K562 (cell line): ENCODE measurements around the gene CYRIA. TPM values are rescaled to one million over a fixed set of nuclear protein-coding genes. Genes with fewer than 3 reads are reported as not detected.

Experiments used
- ATAC-seq: fragments of 200-7000 bp; cut with Tn5 transposase; 3 replicates; pipeline ENCODE4 v1.9.1; 2020; ENCODE audit warnings: moderate library complexity
- BruUV-seq: library from RNA; stranded (reverse); fragments of 400-500 nt; replicated peaks from 2 replicates; lab custom pipeline; 2021; lab: Mats Ljungman, UMichigan
- CTCF ChIA-PET: fragments of 300-600 bp; formaldehyde crosslinking; extraction: SDS; loops from one replicate; lab custom pipeline; 2021; ENCODE audit warnings: low intra/inter-chr PET ratio; lab: Yijun Ruan, JAX
- POLR2A ChIA-PET: fragments of 300-600, 350-650 bp; sonication (Branson Sonifier 250); formaldehyde crosslinking; extraction: SDS; loops from one replicate; lab custom pipeline; 2021; ENCODE audit warnings: antibody characterized with exemption, inconsistent platforms; lab: Yijun Ruan, JAX
- DNase-seq, 4 experiments: peaks; one replicate each; pipeline versions ENCODE4 v3.0.0 to v3.0.0-alpha.2; 2011 to 2018; ENCODE audit warnings: low spot score in 3 of 4, mixed read lengths in 3 of 4; ENCODE audit errors: extremely low read depth in 1 of 4
- FAIRE-seq: peaks from 2 replicates; lab custom pipeline; 2011; peaks lifted over from hg19 to GRCh38; lab: Jason Lieb, UNC
- H2AFZ ChIP-seq: 2 replicates; pipeline ENCODE4 v1.6.0; 2011; ENCODE audit warnings: low read depth, low read length, control low read depth, inconsistent platforms
- H3K27ac ChIP-seq: fragments of 200-600 bp; 3 replicates; pipeline ENCODE4 v1.8.0; 2011; ENCODE audit warnings: low read depth, mild to moderate bottlenecking, control low read depth, inconsistent platforms, low read length, moderate library complexity, mixed read lengths; ENCODE audit errors: extremely low read depth
- H3K27me3 ChIP-seq, 2 experiments: fragments of 300-600 bp in 1 of 2; 2 replicates in 1 of 2; 3 replicates in 1 of 2; pipeline versions ENCODE4 v1.6.0 to v1.8.0; 2011; ENCODE audit warnings: inconsistent platforms in 2 of 2, low read length in 2 of 2, mild to moderate bottlenecking in 1 of 2, mixed read lengths in 1 of 2, moderate library complexity in 1 of 2; ENCODE audit not compliant: control insufficient read depth in 2 of 2, insufficient read depth in 2 of 2
- H3K36me3 ChIP-seq: fragments of 300-600 bp; 3 replicates; pipeline ENCODE4 v1.8.0; 2011; ENCODE audit warnings: mild to moderate bottlenecking, low read length, inconsistent platforms; ENCODE audit not compliant: control insufficient read depth, insufficient read depth
- H3K4me1 ChIP-seq, 2 experiments: fragments of 200-600 bp in 1 of 2; replicated peaks in 1 of 2; 2 replicates in 1 of 2; 3 replicates in 1 of 2; pipeline versions ENCODE4 v1.5.1 to v1.8.0; 2011; ENCODE audit warnings: inconsistent platforms in 2 of 2, low read length in 2 of 2, mild to moderate bottlenecking in 1 of 2, mixed read lengths in 1 of 2, moderate library complexity in 1 of 2; ENCODE audit not compliant: control insufficient read depth in 2 of 2, insufficient read depth in 2 of 2
- H3K4me2 ChIP-seq: 2 replicates; pipeline ENCODE4 v1.6.1; 2011; ENCODE audit warnings: low read length, control low read depth, inconsistent platforms, mixed read lengths; ENCODE audit not compliant: insufficient read depth
- H3K4me3 ChIP-seq: fragments of 200-600 bp; sonication (generic), shearing (Covaris generic); 2 replicates; pipeline ENCODE4 v1.5.1; 2016; ENCODE audit warnings: control low read depth, inconsistent platforms
- H3K79me2 ChIP-seq: fragments of 200-600 bp; 3 replicates; pipeline ENCODE4 v1.8.0; 2011; ENCODE audit warnings: low read length, inconsistent platforms; ENCODE audit not compliant: control insufficient read depth, insufficient read depth
- H3K9ac ChIP-seq, 2 experiments: 2 replicates each; pipeline versions ENCODE4 v1.6.0 to v1.6.1; 2011; ENCODE audit warnings: low read depth in 2 of 2, low read length in 2 of 2, control low read depth in 1 of 2, inconsistent platforms in 1 of 2, mild to moderate bottlenecking in 1 of 2, mixed read lengths in 1 of 2; ENCODE audit not compliant: insufficient read depth in 1 of 2
- H3K9me1 ChIP-seq: one replicate; pipeline ENCODE4 v1.6.0; 2011; ENCODE audit warnings: inconsistent platforms, mild to moderate bottlenecking, low read length, moderate library complexity; ENCODE audit not compliant: control insufficient read depth, insufficient read depth
- H3K9me3 ChIP-seq: replicated peaks from 2 replicates; pipeline ENCODE4 v1.5.1; 2011; ENCODE audit warnings: low read depth, low read length, inconsistent platforms; ENCODE audit not compliant: control insufficient read depth, insufficient read depth
- H4K20me1 ChIP-seq: replicated peaks from 2 replicates; pipeline ENCODE4 v1.6.1; 2011; ENCODE audit warnings: low read length, inconsistent platforms, mixed read lengths; ENCODE audit not compliant: control insufficient read depth, insufficient read depth
- CHCHD3 ChIP-seq: fragments of 250-450 bp; sonication (Bioruptor Pico); IDR thresholded peaks from 2 replicates; pipeline ENCODE4 v2.1.2; 2022; ENCODE audit warnings: mild to moderate bottlenecking
- CTBP1 ChIP-seq: fragments of 450-650 bp; IDR thresholded peaks from 2 replicates; pipeline ENCODE4 v1.6.1; 2016; ENCODE audit warnings: borderline replicate concordance
- CTCF ChIP-seq, 3 experiments: IDR thresholded peaks in 2 of 3; conservative IDR thresholded peaks in 1 of 3; 2 replicates each; pipeline ENCODE4 v1.5.1; 2011 to 2012; ENCODE audit warnings: low read length in 3 of 3, mild to moderate bottlenecking in 3 of 3, control low read depth in 2 of 3, improper control_type of control experiment in 1 of 3, inconsistent platforms in 1 of 3, low read depth in 1 of 3, mixed read lengths in 1 of 3, moderate library complexity in 1 of 3; ENCODE audit not compliant: insufficient read depth in 2 of 3
- FOSL1 ChIP-seq: fragments of 200-800 bp; sonication (Bioruptor generic); conservative IDR thresholded peaks from 2 replicates; pipeline ENCODE4 v1.6.1; 2016; ENCODE audit warnings: missing genetic modification characterization, missing compliant biosample characterization
- HBP1 ChIP-seq: fragments of 450-650 bp; formaldehyde crosslinking; IDR thresholded peaks from 2 replicates; pipeline ENCODE4 v1.4.0; 2022; ENCODE audit warnings: missing genetic modification characterization
- JUND ChIP-seq, 2 experiments: IDR thresholded peaks; 2 replicates in 1 of 2; 3 replicates in 1 of 2; pipeline ENCODE4 v1.6.1; 2011; ENCODE audit warnings: borderline replicate concordance in 2 of 2, low read depth in 2 of 2, low read length in 2 of 2, improper control_type of control experiment in 1 of 2, missing biosample characterization in 1 of 2, missing genetic modification characterization in 1 of 2, missing genetic modification reagents in 1 of 2
- RAD21 ChIP-seq, 2 experiments: fragments of 250-450 bp in 1 of 2; fragments of 450-650 bp in 1 of 2; sonication (Bioruptor Pico) in 1 of 2; formaldehyde crosslinking in 1 of 2; IDR thresholded peaks in 1 of 2; conservative IDR thresholded peaks in 1 of 2; 2 replicates each; pipeline versions ENCODE4 v1.4.0 to v1.8.0; 2020 to 2022; ENCODE audit warnings: mild to moderate bottlenecking in 2 of 2, moderate library complexity in 1 of 2
- XRCC4 ChIP-seq: IDR thresholded peaks from one replicate; pipeline ENCODE4 v1.6.1; 2011; ENCODE audit not compliant: insufficient read depth, insufficient read length; ENCODE audit errors: extremely low read depth
- ZNF143 ChIP-seq: sonication (generic); formaldehyde crosslinking; IDR thresholded peaks from 2 replicates; pipeline ENCODE4 v1.9.0; 2022; ENCODE audit warnings: mild to moderate bottlenecking, missing genetic modification reagents
- ZNF282 ChIP-seq: sonication (generic); formaldehyde crosslinking; IDR thresholded peaks from 2 replicates; pipeline ENCODE4 v1.8.1; 2023; ENCODE audit warnings: missing genetic modification reagents
- ZNF316 ChIP-seq: fragments of 450-650 bp; IDR thresholded peaks from 2 replicates; pipeline ENCODE4 v1.6.1; 2016
- ZNF511 ChIP-seq: sonication (generic); formaldehyde crosslinking; IDR thresholded peaks from 2 replicates; pipeline ENCODE4 v1.8.0; 2022; ENCODE audit warnings: mild to moderate bottlenecking, missing genetic modification reagents
- ZNF717 ChIP-seq: fragments of 250-450 bp; sonication (Bioruptor Pico); IDR thresholded peaks from 2 replicates; pipeline ENCODE4 v1.5.0; 2021
- ZNF830 ChIP-seq: fragments of 250-450 bp; sonication (Bioruptor Pico); IDR thresholded peaks from 2 replicates; pipeline ENCODE4 v1.5.0; 2021; ENCODE audit warnings: mild to moderate bottlenecking
- WGBS: fragments of 100-300 bp; shearing (Covaris generic); methylation state at CpG from one replicate; pipeline ENCODE4 v1.1.6; 2016; ENCODE audit warnings: low coverage, mixed read lengths; ENCODE audit not compliant: insufficient coverage; ENCODE audit errors: missing lambda C conversion rate; 5-methylcytosine and 5-hydroxymethylcytosine counted together
- in situ Hi-C: fragments of 300-500 bp; cut with MboI; formaldehyde crosslinking; loops from 4 replicates; pipeline ENCODE4 v1.15.0; 2018; ENCODE audit warnings: inconsistent platforms, mixed read lengths
- intact Hi-C: fragments of 100-400 bp; cut with micrococcal nuclease; formaldehyde crosslinking; loops from 2 replicates; pipeline ENCODE4 v1.14.2; 2022
- polyA plus RNA-seq, 8 experiments: library from polyadenylated mRNA; depleted of rRNA in 4 of 8; stranded (reverse) in 5 of 8; unstranded in 3 of 8; fragments of >200 nt; fragmentation: Nextera tagmentation in 2 of 8; fragmentation: Illumina TruSeq in 1 of 8; extraction: Ambion mirVana in 2 of 8; extraction: Trizol in 1 of 8; gene quantifications; 2 replicates each; pipeline versions ENCODE4 v1.2.1 to v1.2.3, GENCODE V29; 2011 to 2014; ENCODE audit warnings: inconsistent platforms in 1 of 8, missing spikeins in 1 of 8
- total RNA-seq, 7 experiments: library from RNA; depleted of rRNA in 6 of 7; stranded (reverse); fragments of >200 nt in 6 of 7; fragmentation: Illumina TruSeq in 2 of 7; extraction: Trizol in 2 of 7; gene quantifications; 2 replicates each; pipeline versions ENCODE4 v1.2.1 to v1.2.3, GENCODE V29; 2011 to 2021; ENCODE audit warnings: low replicate concordance in 1 of 7

The CYRIA gene
- total and polyA plus RNA-seq, 9 of the 15 experiments (the other 6 are each of a cell fraction or from before 2014, with no cell fraction given): 0.84 to 5.6 (median 3.0) TPM

- TF ChIP-seq HBP1 (CRISPR knock-in tag): no peak
- no peak for TF ChIP-seq ZNF511 (CRISPR knock-in tag)
- TF ChIP-seq CHCHD3 (CRISPR knock-in tag): no peak
Observed at GRCh38 chr2:16663121-16663905, 2.3 kb downstream of the CYRIA start (continued).

GRCh38 chr2:16661936-16662839, 3.4 kb downstream of the CYRIA start:
- no peak overlapping the region for H3K27ac ChIP-seq
- H3K27me3 ChIP-seq: peaks cover 0 to 17% of the 10 kb centered on the region in 2 experiments; a peak in 2 of 5 replicates
- POLR2A ChIA-PET: no interaction called here
- 16% methylated on average over 5 of the region's 5 CpGs for WGBS
- H3K9me3 ChIP-seq: no peaks in the 10 kb centered on the region
- no peaks in the 10 kb centered on the region for H3K79me2 ChIP-seq
- H3K9ac ChIP-seq: no peak overlapping the region
- intact Hi-C loops (loop anchor here (5.0 kb wide), 1 partner anchor 40 kb away; no protein-coding TSS in a partner anchor), in situ Hi-C loops (no loop called here)
- H2AFZ ChIP-seq: no peak overlapping the region
- peaks cover 16 to 26% of the 10 kb centered on the region in 2 experiments for H3K4me1 ChIP-seq
- H3K36me3 ChIP-seq: no peaks in the 10 kb centered on the region
- H3K4me3 ChIP-seq: no peak overlapping the region
- H3K9me1 ChIP-seq: no peaks in the 10 kb centered on the region
- no TSS peak for BruUV-seq
- FAIRE-seq: no peak
- no peak overlapping the region for H3K4me2 ChIP-seq
- ATAC-seq: peak; percentile 38
- CTCF ChIA-PET: no interaction called here
- no peaks in the 10 kb centered on the region for H4K20me1 ChIP-seq
- peak in 1 of 4 experiments; percentile 57 for DNase-seq
- TF ChIP-seq FOSL1 (tag) (peak; percentile 47), XRCC4 (no peak), JUND (IDR thresholded peaks at IDR 0.05; ENCODE audit: borderline replicate concordance, low read depth, low read length) (0 out of 2 replicates have a peak, but pooled peaks have one; percentile 30), JUND (tag; IDR thresholded peaks at IDR 0.05; ENCODE audit: borderline replicate concordance, low read depth, low read length) (no peak), ZNF316 (no peak), RAD21 (CRISPR knock-in tag; conservative IDR thresholded peaks at IDR 0.05 in 1 of 2, IDR thresholded peaks at IDR 0.05 in 1 of 2) (peak; percentile 27 to 33; a peak in 2 of 4 replicates), ZNF282 (no peak), ZNF143 (no peak), CTBP1 (peak; percentile 42; the same call in 1 of the 2 replicates), ZNF830 (no peak), CTCF (IDR thresholded peaks at IDR 0.05 in 2 of 3, conservative IDR thresholded peaks at IDR 0.05 in 1 of 3; ENCODE audit: insufficient read depth in 2 of 3, low read depth in 1 of 3, low read length in 3 of 3) (peak in 2 of 3 experiments; percentile 12 to 25; a peak in 2 of 6 replicates), ZNF717 (CRISPR knock-in tag) (no peak)
